ENCODE data around the gene HES4. TPM values are rescaled to one million over a fixed set of nuclear protein-coding genes. Genes with fewer than 3 reads are reported as not detected.

The HES4 gene
- total and polyA plus RNA-seq, 11 donors = 25.7 to 98.1 (median 37.3) TPM

DNA sequence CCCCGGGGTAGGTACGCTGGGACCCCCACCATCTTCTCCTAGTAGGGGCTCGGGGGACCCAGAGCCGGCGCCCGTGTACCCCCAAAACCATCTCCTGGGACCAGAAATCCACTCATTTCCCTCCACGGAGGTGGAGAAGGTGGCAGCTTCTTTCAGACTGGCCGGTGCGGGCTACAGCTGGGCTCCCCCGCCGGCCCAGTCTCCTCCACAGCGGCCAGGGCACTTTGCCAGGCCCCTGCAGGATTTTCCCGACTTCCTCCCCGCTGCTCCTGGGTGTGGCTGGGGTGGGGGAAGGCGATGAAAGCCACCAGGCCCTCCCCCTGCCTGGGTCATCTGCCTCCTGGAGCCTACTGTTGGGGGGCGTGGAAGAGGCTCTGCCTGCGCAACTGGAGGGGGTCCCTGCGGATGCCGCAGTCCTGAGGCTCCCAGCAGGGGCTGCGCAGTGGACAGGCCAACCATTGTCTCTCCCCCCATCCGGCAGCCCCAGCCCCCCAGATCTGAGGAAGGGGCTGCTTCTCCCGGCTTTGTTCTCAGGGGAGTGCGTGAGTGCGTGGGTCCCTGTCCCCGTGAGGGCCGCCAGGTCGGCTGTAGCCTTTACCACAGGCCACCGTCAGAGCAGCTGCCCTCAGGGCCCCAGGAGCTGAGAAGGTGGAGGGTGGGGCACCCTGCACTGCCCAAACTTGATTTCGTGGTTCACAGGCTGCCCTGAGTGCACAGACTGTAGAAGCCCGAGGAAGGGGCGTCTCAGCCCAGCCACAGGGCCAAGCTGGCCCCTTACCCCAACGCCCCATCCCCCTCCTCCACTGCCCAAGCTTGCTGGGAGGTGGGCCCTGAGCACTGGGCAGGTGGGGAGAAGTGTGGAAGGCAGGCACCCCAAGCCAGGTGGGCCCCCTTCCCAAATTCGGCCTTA lies 21.4 kb upstream of the HES4 start:
- Histone ChIP-seq H3K36me3 (no peaks in the 10 kb centered on the region), H3K9me3 (no peaks in the 10 kb centered on the region), H3K4me3 (peak overlapping the region; percentile 59 to 99 (median 81)), H3K4me1 (peaks cover 0 to 54% (median 35%) of the 10 kb centered on the region in 12 donors), H3K27me3 (peaks cover 0 to 10% (median 0%) of the 10 kb centered on the region in 9 donors), H3K27ac (peak overlapping the region in 6 of 12 donors; percentile 56 to 99 (median 97))
- TF ChIP-seq, protein P1, sequence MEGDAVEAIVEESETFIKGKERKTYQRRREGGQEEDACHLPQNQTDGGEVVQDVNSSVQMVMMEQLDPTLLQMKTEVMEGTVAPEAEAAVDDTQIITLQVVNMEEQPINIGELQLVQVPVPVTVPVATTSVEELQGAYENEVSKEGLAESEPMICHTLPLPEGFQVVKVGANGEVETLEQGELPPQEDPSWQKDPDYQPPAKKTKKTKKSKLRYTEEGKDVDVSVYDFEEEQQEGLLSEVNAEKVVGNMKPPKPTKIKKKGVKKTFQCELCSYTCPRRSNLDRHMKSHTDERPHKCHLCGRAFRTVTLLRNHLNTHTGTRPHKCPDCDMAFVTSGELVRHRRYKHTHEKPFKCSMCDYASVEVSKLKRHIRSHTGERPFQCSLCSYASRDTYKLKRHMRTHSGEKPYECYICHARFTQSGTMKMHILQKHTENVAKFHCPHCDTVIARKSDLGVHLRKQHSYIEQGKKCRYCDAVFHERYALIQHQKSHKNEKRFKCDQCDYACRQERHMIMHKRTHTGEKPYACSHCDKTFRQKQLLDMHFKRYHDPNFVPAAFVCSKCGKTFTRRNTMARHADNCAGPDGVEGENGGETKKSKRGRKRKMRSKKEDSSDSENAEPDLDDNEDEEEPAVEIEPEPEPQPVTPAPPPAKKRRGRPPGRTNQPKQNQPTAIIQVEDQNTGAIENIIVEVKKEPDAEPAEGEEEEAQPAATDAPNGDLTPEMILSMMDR (IDR thresholded peaks at IDR 0.05) = no peak
- no peak for TF ChIP-seq POLR2A (IDR thresholded peaks at IDR 0.05)
- WGBS, 4 donors = 16 to 38% (median 34%) methylated on average over 20 to 33 of the region's 33 CpGs
- DNase-seq (peak; percentile 80 to 85 (median 83)), ATAC-seq (peak in 3 of 4 donors; percentile 23 to 66 (median 28))
- intact Hi-C loops (cut with DNase I) = loop anchor here in 3 of 10 donors (5.0 kb wide), 1 partner anchor 41 kb away; no protein-coding TSS in a partner anchor

DNA sequence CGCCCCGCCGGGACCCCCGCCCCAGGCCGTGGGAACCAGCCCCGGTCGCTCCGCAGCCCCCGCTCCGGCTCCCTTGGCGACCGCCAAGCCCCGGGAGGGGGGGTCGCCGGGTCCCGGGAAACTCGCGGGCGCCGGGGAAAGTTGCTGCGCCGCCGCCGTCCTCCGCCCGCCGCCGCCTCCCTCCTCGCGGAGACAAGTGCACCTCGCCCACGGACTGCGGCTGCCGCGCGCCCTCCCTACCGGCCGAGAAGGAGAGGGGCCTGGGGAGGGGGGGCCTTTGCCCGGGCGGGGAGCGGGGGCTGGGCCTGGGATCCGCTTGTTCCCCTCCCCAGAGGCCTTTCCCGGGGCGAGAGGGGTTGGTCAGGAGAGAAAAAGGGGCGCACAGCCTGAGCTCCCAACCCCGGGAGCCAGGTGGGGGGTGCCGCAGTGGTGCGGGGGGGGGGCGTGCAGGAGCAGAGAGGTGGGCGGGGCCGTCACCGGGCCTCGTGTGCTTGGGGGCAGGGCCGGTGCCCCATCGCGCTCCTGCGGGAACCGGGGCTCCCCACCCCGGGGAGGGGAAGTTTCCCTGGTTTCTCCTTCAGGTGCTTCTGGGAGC lies 20.6 kb upstream of the HES4 start:
- H3K4me1 ChIP-seq = peaks cover 0 to 48% (median 32%) of the 10 kb centered on the region in 12 donors
- H3K27me3 ChIP-seq = peaks cover 0 to 10% (median 0%) of the 10 kb centered on the region in 9 donors
- H3K4me3 ChIP-seq = peak overlapping the region; percentile 59 to 99 (median 81)
- DNase-seq (no peak), ATAC-seq (peak in 1 of 4 donors; percentile 11)
- H3K36me3 ChIP-seq = no peaks in the 10 kb centered on the region
- no peaks in the 10 kb centered on the region for H3K9me3 ChIP-seq
- WGBS, 4 donors = 0 to 1% methylated on average over 54 to 59 of the region's 59 CpGs; no CpG with 5 or more reads in 2 of the 4 donors
- H3K27ac ChIP-seq = peak overlapping the region in 10 of 12 donors; percentile 54 to 99 (median 96)
- no peak for TF ChIP-seq POLR2A (IDR thresholded peaks at IDR 0.05)
- TF ChIP-seq, protein P1 (IDR thresholded peaks at IDR 0.05) = no peak
- intact Hi-C loops (cut with DNase I) = loop anchor here in 3 of 10 donors (5.0 kb wide), 1 partner anchor 42 kb away; no protein-coding TSS in a partner anchor

DNA sequence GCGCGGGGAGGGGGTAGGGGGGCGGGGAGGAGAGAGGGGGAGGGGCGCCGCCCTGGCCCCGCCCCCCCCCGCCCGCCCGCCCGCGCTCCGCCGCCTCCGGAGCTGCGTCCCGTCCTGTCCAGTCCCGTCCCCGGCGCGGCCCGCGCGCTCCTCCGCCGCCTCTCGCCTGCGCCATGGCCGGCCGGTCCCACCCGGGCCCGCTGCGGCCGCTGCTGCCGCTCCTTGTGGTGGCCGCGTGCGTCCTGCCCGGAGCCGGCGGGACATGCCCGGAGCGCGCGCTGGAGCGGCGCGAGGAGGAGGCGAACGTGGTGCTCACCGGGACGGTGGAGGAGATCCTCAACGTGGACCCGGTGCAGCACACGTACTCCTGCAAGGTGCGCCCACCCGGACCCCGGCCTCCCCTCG lies 20.1 kb upstream of the HES4 start, which contains the start of gene AGRN:
TSS of gene AGRN (plus strand) at position 121 of the 405 bp plus-strand sequence. CDS start at position 174, 53 bp downstream.
- Histone ChIP-seq H3K4me3 (peak within 1 kb of the TSS; percentile 59 to 99 (median 81)), H3K36me3 (no peaks in the 10 kb centered on the region), H3K4me1 (peaks cover 0 to 43% (median 34%) of the 10 kb centered on the region in 12 donors), H3K27me3 (peaks cover 0 to 10% (median 0%) of the 10 kb centered on the region in 9 donors), H3K9me3 (no peaks in the 10 kb centered on the region), H3K27ac (peak within 1 kb of the TSS; percentile 88 to 99 (median 96))
- 0 to 1% methylated on average over 54 of the region's 58 CpGs; no CpG with 5 or more reads in 2 of the 4 donors for WGBS, 4 donors
- peak in 1 of 2 donors; percentile 23 for TF ChIP-seq POLR2A (IDR thresholded peaks at IDR 0.05)
- TF ChIP-seq, protein P1 (IDR thresholded peaks at IDR 0.05) = no peak
- intact Hi-C loops (cut with DNase I) = loop anchor here in 4 of 10 donors (5.0 kb wide), 1 partner anchor 42 kb away; no protein-coding TSS in a partner anchor
- DNase-seq (peak in 4 of 5 donors; percentile 59 to 77 (median 67)), ATAC-seq (peak in 2 of 4 donors; percentile 56 to 57)
